HG03095 (cell line): ENCODE results near the gene SLC25A23.
"Not testable (repeated sequence)": the region's sequence is repeated elsewhere in the genome, so short reads cannot be mapped to it uniquely, and the experiment has no call there.

ENCODE experiments used
- ATAC-seq: cut with Tn5 transposase; IDR thresholded peaks from one replicate; pipeline ENCODE4 v1.9.1; 2021; ENCODE audit warnings: moderate library complexity; ENCODE audit not compliant: unreplicated experiment

The SLC25A23 gene

DNA sequence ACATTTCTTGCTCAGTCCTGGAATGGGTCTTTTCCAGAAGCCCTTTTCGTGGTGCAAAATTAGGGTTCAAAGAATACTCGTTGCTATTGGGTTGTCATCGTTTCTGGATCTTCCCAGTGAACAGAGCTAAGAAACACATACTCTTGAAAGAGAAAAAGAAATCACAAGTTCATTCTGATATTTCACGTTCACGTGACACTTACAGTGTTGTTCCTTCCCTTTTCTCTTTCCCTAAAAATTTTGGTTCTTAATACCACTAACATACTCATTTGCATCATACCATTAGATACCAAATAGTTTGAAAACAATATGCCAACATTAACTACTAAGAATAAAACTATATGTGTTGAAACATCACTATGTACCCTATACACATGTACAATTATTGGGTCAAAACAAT is 53.2 kb downstream of the SLC25A23 start:
- ATAC-seq, result no peak

DNA sequence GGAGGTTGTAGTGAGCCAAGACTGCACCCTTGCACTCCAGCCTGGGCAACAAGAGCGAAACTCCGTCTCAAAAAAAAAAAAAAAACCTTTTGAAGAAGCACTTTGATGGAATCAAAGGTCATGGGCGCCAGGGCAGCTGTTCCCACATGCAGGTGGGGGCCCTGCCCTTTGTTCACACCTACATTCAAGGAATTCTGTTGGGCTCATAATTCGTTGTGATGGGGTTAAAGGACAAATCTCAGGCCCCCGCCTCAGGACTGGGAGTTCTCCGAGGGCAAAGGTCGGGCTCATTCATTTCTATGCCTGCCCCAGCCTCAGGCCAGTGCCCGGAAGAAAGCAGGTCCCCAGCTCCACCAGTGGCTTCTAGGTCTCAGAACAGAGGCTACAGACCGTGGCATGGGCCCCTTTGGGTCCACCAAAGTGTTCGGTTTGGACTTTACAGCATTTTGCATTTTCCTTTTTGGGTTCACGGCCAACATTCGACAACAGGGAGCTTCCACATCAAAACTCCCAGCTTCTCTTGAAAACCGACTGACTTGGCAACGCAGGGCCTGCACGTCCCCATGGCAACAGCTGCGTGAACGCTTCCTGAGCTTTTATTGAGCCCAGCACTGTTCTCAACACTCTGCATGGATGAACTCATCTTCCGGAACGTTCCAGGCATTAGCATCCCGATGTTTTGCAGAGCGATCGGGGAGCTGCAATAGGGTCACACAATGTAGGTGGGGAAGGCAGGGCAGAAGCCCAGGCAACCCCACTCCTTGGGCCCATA is 56.6 kb downstream of the SLC25A23 start:
- ATAC-seq, result no peak

DNA sequence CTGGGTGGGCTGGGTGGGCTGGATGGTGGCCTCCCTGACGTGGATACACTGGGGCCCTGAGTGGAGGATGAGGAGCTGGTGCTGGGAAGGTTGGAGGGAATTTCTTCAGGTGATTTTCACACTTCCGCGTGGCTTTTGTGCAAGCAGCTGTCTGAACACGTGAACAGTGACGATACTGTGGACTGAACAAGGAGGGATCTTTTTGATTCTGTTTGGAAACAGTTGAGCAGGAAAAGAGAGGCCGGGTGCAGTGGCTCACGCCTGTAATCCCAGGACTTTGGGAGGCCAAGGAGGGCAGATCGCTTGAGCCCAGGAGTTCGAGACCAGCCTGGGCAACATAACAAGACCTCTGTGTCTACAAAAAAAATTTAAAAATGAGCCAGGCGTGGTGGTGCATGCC is 57.5 kb downstream of the SLC25A23 start:
- no peak for ATAC-seq

DNA sequence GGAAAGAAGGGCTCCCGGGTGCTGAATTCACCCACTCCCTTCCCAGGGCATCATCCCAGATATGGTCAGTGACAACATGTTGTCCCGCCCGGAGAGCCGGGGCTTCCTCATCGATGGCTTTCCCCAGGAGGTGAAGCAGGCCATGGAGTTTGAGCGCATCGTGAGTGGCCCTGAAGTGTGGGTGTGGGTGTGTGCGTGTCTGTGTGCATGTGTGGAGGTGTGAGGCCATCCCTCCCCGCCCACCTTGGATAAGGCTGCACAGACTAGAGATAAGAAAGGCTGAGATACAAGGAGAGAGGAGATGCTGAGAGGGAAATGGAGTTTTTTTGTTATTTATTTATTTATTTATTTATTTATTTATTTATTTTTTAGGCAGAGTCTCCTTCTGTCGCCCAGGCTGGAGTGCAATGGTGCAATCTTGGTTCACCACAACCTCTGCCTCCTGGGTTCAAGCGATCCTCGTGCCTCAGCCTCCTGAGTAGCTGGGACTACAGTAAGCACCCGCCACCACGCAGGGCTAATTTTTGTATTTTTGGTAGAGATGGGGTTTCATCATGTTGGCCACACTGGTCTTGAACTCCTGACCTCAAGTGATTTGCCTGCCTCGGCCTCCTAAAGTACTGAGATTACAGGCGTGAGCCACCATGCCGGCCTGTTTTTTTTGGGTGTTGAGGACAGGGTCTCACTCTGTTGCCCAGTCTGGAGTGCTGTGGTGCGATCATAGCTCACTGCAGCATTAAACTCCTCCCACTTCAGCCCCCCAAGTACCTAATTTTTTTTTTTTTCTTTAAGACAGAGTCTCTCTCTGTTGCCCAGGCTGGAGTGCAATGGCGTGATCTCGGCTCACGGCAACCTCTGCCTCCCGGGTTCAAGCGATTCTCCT is 59.3 kb downstream of the SLC25A23 start:
- ATAC-seq, result not testable (repeated sequence)

DNA sequence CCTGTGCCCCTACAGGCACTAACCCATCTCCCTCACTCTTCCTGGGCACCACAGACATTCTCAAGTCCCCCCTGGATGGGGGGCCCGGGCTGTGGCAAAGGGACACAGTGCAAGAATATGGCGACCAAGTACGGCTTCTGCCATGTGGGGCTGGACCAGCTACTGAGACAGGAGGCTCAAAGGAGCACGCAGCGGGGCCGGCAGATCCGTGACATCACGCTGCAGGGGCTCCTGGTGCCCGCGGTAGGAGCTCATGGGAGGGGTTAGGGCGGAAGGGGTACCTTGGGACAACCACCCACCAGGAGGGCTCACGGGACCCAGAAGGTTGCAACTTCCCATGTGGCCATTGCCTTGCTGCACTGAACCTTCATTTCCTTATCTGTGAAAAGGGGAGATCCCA is 63.3 kb downstream of the SLC25A23 start:
- ATAC-seq, result no peak

DNA sequence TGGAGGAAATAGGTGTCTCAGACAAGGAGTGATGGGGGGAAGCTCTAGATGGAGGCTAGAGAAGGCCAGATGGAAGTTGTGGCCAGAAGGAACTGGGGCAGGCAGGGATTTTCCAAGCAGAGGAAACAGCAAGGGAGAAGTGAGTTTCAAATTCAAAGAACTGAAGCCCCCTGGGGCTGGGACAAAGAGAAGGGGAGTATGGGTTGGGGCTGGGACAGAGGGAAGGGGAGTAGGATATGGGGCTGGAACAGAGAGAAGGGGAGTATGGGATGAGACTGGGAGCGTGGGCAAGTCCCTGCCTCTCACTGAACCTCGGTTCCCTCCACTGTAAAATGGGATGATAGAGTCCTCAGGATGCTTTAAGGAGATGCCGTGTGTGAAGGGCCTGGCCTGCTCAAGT is 64.8 kb downstream of the SLC25A23 start:
- no peak for ATAC-seq

DNA sequence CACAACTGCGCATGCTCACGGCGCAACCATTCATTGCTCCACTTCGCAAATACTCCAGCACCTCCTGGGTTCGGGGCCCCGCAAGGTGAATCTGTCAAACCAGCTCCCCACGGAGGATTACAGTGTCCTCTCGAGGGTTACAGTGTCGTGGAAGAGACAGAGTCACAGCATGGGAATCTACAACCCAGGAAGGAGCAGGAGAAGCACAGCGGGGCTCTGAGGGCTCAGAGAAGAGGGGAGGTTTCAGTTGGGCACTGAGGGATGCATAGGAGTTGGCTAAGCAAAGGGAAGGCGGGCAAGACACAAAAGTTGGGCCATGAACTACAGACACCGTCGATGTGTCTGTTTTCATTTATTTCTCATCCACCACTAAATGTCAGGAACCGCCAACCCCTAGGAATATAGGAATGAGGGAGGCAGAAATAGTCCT is 65.6 kb downstream of the SLC25A23 start:
- peak; percentile 24 for ATAC-seq

DNA sequence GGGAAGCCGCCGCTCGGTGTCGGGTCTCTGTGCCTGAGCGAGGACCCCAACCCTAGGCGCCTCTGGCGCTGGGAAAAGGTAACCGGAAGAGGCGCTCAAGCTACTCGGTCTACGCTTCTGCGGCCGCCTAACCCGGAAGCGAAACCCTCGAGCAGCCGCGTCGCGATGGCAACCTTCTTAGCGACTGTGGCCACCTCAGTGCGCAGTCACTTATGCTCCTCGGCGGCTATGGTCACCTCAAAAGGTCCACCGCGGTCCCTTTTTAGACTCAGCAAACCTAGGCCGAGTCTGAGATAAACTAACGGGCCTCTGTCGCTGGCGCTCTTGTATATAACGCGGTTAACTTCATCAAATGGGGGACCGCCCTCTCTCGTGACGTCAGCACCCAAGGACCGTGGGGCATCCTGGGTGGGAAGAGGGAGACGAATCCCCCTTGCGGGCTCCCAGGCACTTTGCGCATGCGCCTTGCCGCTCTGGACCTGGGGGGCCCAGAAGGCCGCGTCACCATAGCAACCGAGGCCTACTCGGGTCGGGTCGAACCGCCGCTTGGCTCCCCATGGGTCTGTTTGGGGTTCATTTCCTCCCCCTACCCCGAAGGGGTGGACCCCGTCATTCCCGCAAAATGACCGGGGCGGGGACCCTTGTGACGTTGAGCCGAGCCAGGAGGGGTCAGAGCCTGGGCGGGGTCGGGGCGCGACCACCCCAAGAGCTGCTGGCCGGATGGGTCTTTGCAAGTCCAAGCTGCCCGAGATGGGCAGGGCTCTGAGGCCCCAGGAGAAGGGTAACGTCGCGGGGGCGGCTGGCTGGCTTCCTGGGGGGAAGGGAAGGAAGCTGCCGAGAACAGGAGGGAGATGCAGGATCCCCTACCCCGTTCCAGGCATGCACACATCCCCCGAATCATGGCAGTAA is 66.3 kb downstream of the SLC25A23 start, which contains the start of gene GTF2F1:
Gene GTF2F1, minus strand, starts transcription at position 91 of the 909 bp plus-strand sequence. CDS start 169 bp downstream, outside the sequence.
- peak; percentile 73 for ATAC-seq

DNA sequence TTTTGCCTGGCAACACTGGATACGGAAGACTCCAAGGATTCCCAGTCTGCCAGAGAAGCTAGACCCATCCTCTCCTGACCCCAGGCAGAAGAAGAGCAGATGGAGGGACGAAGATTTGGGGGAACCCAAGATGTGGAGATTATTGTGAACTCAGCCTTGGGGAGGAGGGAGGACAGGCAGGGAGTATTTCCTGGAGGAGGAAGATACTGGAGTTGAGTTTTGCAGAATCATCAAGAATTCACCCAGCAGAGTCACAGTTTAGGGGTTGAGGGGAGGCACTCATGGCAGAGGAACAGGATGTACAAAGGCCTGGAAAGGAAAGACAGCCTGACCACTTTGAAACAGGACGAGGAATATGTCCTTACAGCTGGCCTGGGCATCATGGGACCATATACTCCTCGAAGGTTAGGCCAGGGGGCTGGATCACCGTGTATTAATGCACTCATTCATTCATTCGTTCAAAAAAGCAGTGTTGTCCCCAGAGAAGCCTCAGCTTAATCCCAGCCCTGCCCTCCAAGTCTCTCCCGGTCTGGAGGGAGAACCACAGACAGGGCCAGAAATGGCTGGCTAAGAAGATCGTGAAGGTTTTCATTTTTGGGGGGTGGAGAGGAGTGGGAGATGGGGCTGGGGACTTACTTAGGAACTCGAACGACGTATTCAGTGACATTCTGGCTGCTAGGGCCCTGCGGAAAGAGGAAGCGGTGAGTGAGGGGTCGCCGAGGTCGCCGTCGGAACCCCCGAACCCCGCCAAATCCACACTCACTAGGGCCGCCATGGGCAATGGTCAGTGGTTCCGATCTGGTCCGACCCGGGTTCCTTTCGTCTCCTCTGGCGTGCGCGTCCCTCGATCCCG is 67.1 kb downstream of the SLC25A23 start:
- no peak for ATAC-seq
